ENCODE results near the gene FNIP1.

DNA sequence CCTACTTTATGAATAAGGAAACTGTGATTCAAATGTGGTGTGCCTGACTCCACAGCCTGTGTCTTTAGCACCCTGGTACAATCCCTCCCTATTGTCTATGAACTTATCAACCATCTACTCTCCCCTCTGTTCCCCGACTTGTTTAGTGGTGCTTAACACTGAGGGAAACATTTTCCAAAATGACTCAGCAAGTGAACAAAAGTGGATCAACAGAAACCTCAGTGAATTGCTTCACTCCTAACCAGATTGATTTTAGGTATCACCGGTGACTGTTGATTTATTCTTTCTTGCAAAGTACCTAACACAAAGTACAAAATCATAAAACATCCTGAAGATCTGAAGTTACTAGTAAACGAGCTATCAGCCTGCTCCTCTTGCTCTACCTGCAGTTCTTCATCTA lies 119.7 kb downstream of the FNIP1 start:
- TF ChIP-seq, protein P1, sequence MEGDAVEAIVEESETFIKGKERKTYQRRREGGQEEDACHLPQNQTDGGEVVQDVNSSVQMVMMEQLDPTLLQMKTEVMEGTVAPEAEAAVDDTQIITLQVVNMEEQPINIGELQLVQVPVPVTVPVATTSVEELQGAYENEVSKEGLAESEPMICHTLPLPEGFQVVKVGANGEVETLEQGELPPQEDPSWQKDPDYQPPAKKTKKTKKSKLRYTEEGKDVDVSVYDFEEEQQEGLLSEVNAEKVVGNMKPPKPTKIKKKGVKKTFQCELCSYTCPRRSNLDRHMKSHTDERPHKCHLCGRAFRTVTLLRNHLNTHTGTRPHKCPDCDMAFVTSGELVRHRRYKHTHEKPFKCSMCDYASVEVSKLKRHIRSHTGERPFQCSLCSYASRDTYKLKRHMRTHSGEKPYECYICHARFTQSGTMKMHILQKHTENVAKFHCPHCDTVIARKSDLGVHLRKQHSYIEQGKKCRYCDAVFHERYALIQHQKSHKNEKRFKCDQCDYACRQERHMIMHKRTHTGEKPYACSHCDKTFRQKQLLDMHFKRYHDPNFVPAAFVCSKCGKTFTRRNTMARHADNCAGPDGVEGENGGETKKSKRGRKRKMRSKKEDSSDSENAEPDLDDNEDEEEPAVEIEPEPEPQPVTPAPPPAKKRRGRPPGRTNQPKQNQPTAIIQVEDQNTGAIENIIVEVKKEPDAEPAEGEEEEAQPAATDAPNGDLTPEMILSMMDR (IDR thresholded peaks at IDR 0.05), result no peak
- no peak for TF ChIP-seq POLR2A (IDR thresholded peaks at IDR 0.05)
